HepG2 (cell line): Measurements from ENCODE around the gene RIMOC1.

Source experiments
- HINFP ChIP-seq: sonication (generic); formaldehyde crosslinking; IDR thresholded peaks from 2 replicates; pipeline ENCODE4 v1.4.0; 2020; ENCODE audit warnings: low read depth, mild to moderate bottlenecking, missing genetic modification reagents
- MED8 ChIP-seq: sonication (generic); formaldehyde crosslinking; IDR thresholded peaks from 2 replicates; pipeline ENCODE4 v1.8.1; 2023; ENCODE audit warnings: mild to moderate bottlenecking, missing genetic modification reagents; ENCODE audit not compliant: insufficient replicate concordance
- POLR2AphosphoS5 ChIP-seq: IDR thresholded peaks from 2 replicates; pipeline ENCODE4 v1.6.1; 2012; ENCODE audit warnings: low read depth, low read length
- RFX5 ChIP-seq: IDR thresholded peaks from 2 replicates; pipeline ENCODE4 v1.6.1; 2011; ENCODE audit warnings: low read depth, low read length, improper control_type of control experiment
- SAFB2 ChIP-seq: sonication (generic); formaldehyde crosslinking; IDR thresholded peaks from 2 replicates; pipeline ENCODE4 v1.5.1; 2020; ENCODE audit warnings: missing genetic modification reagents, low read depth, mild to moderate bottlenecking, borderline replicate concordance
- SIX4 ChIP-seq: sonication (generic); formaldehyde crosslinking; IDR thresholded peaks from 2 replicates; pipeline ENCODE4 v1.4.0; 2020; ENCODE audit warnings: missing genetic modification reagents
- SMARCC2 ChIP-seq: fragments of 450-650 bp; IDR thresholded peaks from 2 replicates; pipeline ENCODE4 v1.6.1; 2017; ENCODE audit warnings: antibody characterized with exemption, mild to moderate bottlenecking
- TCF7 ChIP-seq: sonication (generic); IDR thresholded peaks from 2 replicates; pipeline ENCODE4 v1.6.1; 2016; ENCODE audit warnings: antibody characterized with exemption, low read depth
- ZBTB21 ChIP-seq: sonication (generic); formaldehyde crosslinking; IDR thresholded peaks from 2 replicates; pipeline ENCODE4 v1.4.0; 2020; ENCODE audit warnings: missing genetic modification reagents
- ZNF512B ChIP-seq: sonication (generic); formaldehyde crosslinking; IDR thresholded peaks from 2 replicates; pipeline ENCODE4 v1.5.1; 2020; ENCODE audit warnings: missing genetic modification reagents, mild to moderate bottlenecking, borderline replicate concordance
- ZNF790 ChIP-seq: sonication (generic); formaldehyde crosslinking; IDR thresholded peaks from 2 replicates; pipeline ENCODE4 v1.8.0; 2022; ENCODE audit warnings: missing genetic modification reagents, mild to moderate bottlenecking, borderline replicate concordance
- TF ChIP-seq, protein P1 (sequence below): sonication (generic); formaldehyde crosslinking; IDR thresholded peaks from 2 replicates; pipeline ENCODE4 v1.4.0; 2020; ENCODE audit warnings: missing genetic modification reagents
- TF ChIP-seq, protein P2 (sequence below), 2 experiments: sonication (generic) in 1 of 2; formaldehyde crosslinking in 1 of 2; IDR thresholded peaks; 2 replicates each; pipeline versions ENCODE4 v1.4.0 to v1.6.1; 2016 to 2020; ENCODE audit warnings: borderline replicate concordance in 1 of 2, low read depth in 1 of 2, mild to moderate bottlenecking in 1 of 2, missing genetic modification reagents in 1 of 2
- TF ChIP-seq, protein P3 (sequence below): sonication (generic); formaldehyde crosslinking; IDR thresholded peaks from 2 replicates; pipeline ENCODE4 v1.5.0; 2020; ENCODE audit warnings: mild to moderate bottlenecking, missing genetic modification reagents, moderate library complexity

GRCh38 chr5:41951224-41951623 is 47.1 kb downstream of the RIMOC1 start:
- TF ChIP-seq TCF7 (no peak), SAFB2 (CRISPR knock-in tag) (no peak), ZNF790 (CRISPR knock-in tag) (no peak), ZNF512B (no peak), RFX5 (no peak), SIX4 (CRISPR knock-in tag) (no peak), SMARCC2 (no peak), ZBTB21 (CRISPR knock-in tag) (no peak), MED8 (CRISPR knock-in tag) (no peak), POLR2AphosphoS5 (no peak), HINFP (CRISPR knock-in tag) (no peak)
- TF ChIP-seq, protein P1, sequence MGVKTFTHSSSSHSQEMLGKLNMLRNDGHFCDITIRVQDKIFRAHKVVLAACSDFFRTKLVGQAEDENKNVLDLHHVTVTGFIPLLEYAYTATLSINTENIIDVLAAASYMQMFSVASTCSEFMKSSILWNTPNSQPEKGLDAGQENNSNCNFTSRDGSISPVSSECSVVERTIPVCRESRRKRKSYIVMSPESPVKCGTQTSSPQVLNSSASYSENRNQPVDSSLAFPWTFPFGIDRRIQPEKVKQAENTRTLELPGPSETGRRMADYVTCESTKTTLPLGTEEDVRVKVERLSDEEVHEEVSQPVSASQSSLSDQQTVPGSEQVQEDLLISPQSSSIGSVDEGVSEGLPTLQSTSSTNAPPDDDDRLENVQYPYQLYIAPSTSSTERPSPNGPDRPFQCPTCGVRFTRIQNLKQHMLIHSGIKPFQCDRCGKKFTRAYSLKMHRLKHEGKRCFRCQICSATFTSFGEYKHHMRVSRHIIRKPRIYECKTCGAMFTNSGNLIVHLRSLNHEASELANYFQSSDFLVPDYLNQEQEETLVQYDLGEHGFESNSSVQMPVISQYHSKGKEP, result no peak
- TF ChIP-seq, protein P2, sequence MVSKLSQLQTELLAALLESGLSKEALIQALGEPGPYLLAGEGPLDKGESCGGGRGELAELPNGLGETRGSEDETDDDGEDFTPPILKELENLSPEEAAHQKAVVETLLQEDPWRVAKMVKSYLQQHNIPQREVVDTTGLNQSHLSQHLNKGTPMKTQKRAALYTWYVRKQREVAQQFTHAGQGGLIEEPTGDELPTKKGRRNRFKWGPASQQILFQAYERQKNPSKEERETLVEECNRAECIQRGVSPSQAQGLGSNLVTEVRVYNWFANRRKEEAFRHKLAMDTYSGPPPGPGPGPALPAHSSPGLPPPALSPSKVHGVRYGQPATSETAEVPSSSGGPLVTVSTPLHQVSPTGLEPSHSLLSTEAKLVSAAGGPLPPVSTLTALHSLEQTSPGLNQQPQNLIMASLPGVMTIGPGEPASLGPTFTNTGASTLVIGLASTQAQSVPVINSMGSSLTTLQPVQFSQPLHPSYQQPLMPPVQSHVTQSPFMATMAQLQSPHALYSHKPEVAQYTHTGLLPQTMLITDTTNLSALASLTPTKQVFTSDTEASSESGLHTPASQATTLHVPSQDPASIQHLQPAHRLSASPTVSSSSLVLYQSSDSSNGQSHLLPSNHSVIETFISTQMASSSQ (IDR thresholded peaks at IDR 0.05; ENCODE audit: low read depth), result no peak
- TF ChIP-seq, protein P2 (CRISPR knock-in tag; IDR thresholded peaks at IDR 0.05; ENCODE audit: borderline replicate concordance), result no peak
- TF ChIP-seq, protein P3, sequence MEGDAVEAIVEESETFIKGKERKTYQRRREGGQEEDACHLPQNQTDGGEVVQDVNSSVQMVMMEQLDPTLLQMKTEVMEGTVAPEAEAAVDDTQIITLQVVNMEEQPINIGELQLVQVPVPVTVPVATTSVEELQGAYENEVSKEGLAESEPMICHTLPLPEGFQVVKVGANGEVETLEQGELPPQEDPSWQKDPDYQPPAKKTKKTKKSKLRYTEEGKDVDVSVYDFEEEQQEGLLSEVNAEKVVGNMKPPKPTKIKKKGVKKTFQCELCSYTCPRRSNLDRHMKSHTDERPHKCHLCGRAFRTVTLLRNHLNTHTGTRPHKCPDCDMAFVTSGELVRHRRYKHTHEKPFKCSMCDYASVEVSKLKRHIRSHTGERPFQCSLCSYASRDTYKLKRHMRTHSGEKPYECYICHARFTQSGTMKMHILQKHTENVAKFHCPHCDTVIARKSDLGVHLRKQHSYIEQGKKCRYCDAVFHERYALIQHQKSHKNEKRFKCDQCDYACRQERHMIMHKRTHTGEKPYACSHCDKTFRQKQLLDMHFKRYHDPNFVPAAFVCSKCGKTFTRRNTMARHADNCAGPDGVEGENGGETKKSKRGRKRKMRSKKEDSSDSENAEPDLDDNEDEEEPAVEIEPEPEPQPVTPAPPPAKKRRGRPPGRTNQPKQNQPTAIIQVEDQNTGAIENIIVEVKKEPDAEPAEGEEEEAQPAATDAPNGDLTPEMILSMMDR (CRISPR knock-in tag), result no peak
